ENCODE results near the gene OPRL1.
"Not testable (repeated sequence)": the region's sequence is repeated elsewhere in the genome, so short reads cannot be mapped to it uniquely, and the experiment has no call there.

The OPRL1 gene

DNA sequence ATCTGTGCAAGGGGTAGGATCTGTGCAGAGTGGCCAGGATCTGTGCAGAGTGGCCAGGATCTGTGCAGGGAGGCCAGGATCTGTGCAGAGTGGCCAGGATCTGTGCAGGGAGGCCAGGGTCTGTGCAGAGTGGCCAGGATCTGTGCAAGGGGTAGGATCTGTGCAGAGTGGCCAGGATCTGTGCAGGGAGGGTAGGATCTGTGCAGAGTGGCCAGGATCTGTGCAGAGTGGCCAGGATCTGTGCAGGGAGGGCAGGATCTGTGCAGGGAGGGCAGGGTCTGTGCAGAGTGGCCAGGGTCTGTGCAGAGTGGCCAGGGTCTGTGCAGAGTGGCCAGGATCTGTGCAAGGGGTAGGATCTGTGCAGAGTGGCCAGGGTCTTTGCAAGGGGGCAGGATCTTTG lies 8.7 kb downstream of the OPRL1 start:
- DNase-seq: not testable (repeated sequence)

DNA sequence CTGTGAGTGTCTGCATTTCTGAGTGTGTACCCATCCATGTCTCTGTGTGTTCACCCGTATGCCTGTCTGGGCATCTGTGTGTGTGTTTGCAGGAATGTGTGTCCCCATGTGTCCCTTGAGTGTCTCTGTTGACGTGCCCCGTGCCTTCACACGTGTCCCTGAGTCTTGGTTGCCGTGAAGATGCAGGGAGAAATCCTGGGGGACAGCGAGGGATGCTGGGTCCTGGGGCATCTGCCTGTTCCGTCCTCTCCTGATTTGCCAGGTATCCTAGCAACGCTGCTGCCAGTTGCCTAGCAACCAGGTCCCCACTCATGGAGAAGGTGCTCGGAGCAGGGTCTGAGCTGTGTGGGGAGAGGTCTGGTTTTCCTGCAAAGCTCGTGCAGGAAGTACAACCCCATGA lies 10.3 kb downstream of the OPRL1 start:
- DNase-seq: no peak

GRCh38 chr20:64091340-64091739 lies 11.5 kb downstream of the OPRL1 start:
- no peak for DNase-seq

DNA sequence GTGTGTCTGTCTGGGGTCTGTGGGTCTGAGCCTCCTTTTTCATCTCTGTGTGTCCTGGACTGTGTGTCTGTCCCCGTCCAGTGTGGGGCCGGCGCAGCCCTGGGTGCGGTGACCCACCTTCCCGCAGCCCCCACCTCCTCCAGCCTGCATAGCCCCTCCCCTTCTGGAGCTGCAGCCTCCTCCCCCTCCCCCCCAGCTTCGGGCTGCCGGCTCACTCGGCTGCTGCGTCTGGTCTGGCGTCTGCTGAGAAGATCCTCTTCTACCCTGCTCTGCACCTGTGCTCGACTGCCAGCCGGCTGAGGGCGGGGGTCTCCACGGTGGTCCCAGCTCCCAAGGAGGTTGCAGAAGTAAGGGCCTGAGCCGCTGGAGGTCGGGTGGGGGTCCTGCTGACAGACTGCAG lies 11.9 kb downstream of the OPRL1 start:
- no peak for DNase-seq

GRCh38 chr20:64092258-64093012 lies 12.6 kb downstream of the OPRL1 start:
- DNase-seq: no peak

- DNase-seq: no peak
Observed at GRCh38 chr20:64093013-64093503, 13.2 kb downstream of the OPRL1 start.

GRCh38 chr20:64095455-64095854 lies 15.6 kb downstream of the OPRL1 start:
- DNase-seq: no peak

GRCh38 chr20:64095927-64096326 lies 16.0 kb downstream of the OPRL1 start:
- no peak for DNase-seq

- DNase-seq: no peak
Observed at GRCh38 chr20:64096535-64096934, 16.7 kb downstream of the OPRL1 start.

GRCh38 chr20:64098471-64099013 lies 18.7 kb downstream of the OPRL1 start:
- no peak for DNase-seq

- no peak for DNase-seq
Observed at GRCh38 chr20:64099086-64099786, 19.4 kb downstream of the OPRL1 start.

DNA sequence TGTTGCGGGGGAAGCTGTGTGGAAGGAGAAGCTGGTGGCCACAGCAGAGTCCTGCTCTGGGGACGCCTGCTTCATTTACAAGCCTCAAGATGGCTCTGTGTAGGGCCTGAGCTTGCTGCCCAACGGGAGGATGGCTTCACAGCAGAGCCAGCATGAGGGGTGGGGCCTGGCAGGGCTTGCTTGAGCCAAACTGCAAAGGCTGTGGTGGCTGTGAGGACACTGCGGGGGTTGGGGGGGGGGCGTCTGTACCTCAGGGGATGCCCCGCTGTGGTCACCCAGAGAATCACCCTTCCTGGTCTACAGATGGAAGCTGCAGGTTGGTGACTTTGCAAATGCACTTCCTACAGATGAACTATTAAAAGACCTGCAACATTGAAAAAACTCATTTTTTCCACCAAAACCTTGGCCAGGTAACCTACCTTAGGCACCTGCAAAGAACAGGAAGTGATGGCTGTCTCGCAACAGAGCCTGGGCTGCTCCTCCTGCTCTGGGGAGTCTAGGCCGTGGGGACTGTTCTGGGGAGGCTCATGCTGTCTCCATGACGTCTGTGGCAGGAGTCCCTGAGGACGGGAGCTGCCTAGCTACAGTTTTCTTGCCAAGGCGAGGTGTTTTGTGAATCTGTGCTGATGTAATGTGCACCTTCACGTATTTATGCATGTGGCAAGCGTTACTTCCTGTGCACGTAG lies 20.1 kb downstream of the OPRL1 start:
- no peak for DNase-seq

DNA sequence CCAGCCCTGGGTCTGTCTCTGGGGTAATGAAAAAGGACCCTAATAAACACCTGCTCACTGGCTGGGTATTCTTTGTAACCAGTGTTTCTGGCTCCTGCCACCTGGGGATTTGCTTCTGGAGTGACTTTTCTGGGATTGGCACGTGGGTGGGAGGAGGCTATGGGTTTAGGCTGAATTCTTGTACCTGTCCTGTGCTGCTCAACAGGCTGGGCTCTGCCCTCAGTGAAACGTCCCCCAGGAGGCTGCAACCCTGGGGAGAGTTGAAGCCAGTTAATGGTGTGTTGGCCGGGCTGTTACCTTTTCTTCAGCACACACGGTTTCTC lies 20.6 kb downstream of the OPRL1 start:
- DNase-seq: no peak

DNA sequence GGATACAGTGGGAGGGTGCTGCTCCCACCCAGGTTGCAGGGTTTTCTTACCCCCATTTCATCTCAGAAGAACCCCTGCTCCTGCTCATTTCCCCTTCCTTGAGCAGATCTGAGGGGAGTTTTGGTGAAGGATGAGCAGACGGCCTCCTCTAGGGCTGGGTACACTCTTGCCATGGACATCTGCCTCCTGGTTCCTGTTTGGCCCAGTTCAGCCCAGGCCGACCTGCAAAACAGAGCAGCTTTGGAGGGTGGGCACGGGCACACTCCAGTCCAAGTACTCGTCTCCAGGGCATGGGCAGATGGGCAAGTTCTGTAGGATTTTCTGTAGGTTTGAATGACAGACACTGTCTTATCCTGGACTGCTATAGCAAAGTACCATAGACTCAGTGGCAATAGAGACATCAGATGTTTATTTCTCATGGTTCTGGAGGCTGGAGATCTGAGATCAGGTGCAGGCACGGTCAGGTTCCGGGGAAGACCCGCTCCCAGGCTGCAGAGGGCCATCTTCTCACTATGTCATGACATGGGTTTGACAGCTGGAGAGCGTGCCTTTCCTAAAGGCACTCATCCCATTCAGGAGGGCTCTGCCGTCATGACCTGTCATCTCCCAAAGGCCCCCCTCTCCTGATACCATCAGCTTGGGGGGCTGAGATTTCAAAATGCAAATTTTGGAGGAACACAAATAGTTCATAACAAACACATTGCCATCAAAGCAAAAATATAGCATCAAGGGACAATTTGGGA lies 21.2 kb downstream of the OPRL1 start:
- DNase-seq: no peak

- peak; percentile 40 for DNase-seq
Observed at GRCh38 chr20:64101731-64102621, 22.1 kb downstream of the OPRL1 start.

- DNase-seq: no peak
Observed at GRCh38 chr20:64102647-64103354, 22.9 kb downstream of the OPRL1 start.

- no peak for DNase-seq
Observed at GRCh38 chr20:64103871-64104666, 24.2 kb downstream of the OPRL1 start.

- DNase-seq: no peak
Observed at GRCh38 chr20:64104667-64105451, 25.0 kb downstream of the OPRL1 start.

- no peak for DNase-seq
Observed at GRCh38 chr20:64105846-64106434, 26.1 kb downstream of the OPRL1 start.
